ENCODE data around the gene PREX1.
"Not testable (repeated sequence)": the region's sequence is repeated elsewhere in the genome, so short reads cannot be mapped to it uniquely, and the experiment has no call there.

The PREX1 gene

GRCh38 chr20:48817367-48818030 lies 10.3 kb downstream of the PREX1 start:
- DNase-seq, result no peak
- intact Hi-C loops (cut with DNase I), result no loop called here

GRCh38 chr20:48816282-48817205 lies 11.3 kb downstream of the PREX1 start:
- no peak for DNase-seq
- intact Hi-C loops (cut with DNase I), result no loop called here

- intact Hi-C loops (cut with DNase I), result no loop called here
- no peak for DNase-seq
These were observed 12.3 kb downstream of the PREX1 start for GRCh38 chr20:48815537-48815936.

- intact Hi-C loops (cut with DNase I), result no loop called here
- DNase-seq, result no peak
These were observed 13.2 kb downstream of the PREX1 start for GRCh38 chr20:48814633-48815032.

- intact Hi-C loops (cut with DNase I), result no loop called here
- DNase-seq, result no peak
These were observed 13.8 kb downstream of the PREX1 start for GRCh38 chr20:48813930-48814546.

GRCh38 chr20:48813446-48813747 lies 14.4 kb downstream of the PREX1 start:
- DNase-seq, result no peak
- intact Hi-C loops (cut with DNase I), result no loop called here

- DNase-seq, result peak in 15 of 42 donors; percentile 46 to 82 (median 63)
- intact Hi-C loops (cut with DNase I), result no loop called here
These were observed 15.0 kb downstream of the PREX1 start for GRCh38 chr20:48812600-48813445.

- DNase-seq; intact Hi-C loops (cut with DNase I): not testable (repeated sequence)
These were observed 15.7 kb downstream of the PREX1 start for GRCh38 chr20:48812114-48812513.

- intact Hi-C loops (cut with DNase I), result loop anchor here (5.0 kb wide), 1 partner anchor 152 kb away; no protein-coding TSS in a partner anchor
- no peak for DNase-seq
These were observed 18.1 kb downstream of the PREX1 start for GRCh38 chr20:48809673-48810072.

GRCh38 chr20:48808382-48809034 lies 19.3 kb downstream of the PREX1 start:
- intact Hi-C loops (cut with DNase I), result loop anchor here (5.0 kb wide), 1 partner anchor 151 kb away; no protein-coding TSS in a partner anchor
- DNase-seq, result no peak

- intact Hi-C loops (cut with DNase I), result loop anchor here (5.0 kb wide), 1 partner anchor 150 kb away; no protein-coding TSS in a partner anchor
- DNase-seq, result peak in 37 of 42 donors; percentile 37 to 89 (median 67)
These were observed 20.0 kb downstream of the PREX1 start for GRCh38 chr20:48807586-48808381.

- no peak for DNase-seq
- intact Hi-C loops (cut with DNase I), result loop anchor here (5.0 kb wide), 1 partner anchor 150 kb away; no protein-coding TSS in a partner anchor
These were observed 20.7 kb downstream of the PREX1 start for GRCh38 chr20:48807051-48807450.

GRCh38 chr20:48805716-48806115 lies 22.1 kb downstream of the PREX1 start:
- DNase-seq, result no peak
- intact Hi-C loops (cut with DNase I), result loop anchor here (5.0 kb wide), 1 partner anchor 148 kb away; no protein-coding TSS in a partner anchor

- intact Hi-C loops (cut with DNase I), result loop anchor here (5.0 kb wide), 1 partner anchor 148 kb away; no protein-coding TSS in a partner anchor
- DNase-seq, result no peak
These were observed 22.5 kb downstream of the PREX1 start for GRCh38 chr20:48805286-48805685.

- intact Hi-C loops (cut with DNase I), result no loop called here
- no peak for DNase-seq
These were observed 23.4 kb downstream of the PREX1 start for GRCh38 chr20:48804300-48804980.

- peak in 2 of 42 donors; percentile 13 to 24 for DNase-seq
- intact Hi-C loops (cut with DNase I), result no loop called here
These were observed 24.4 kb downstream of the PREX1 start for GRCh38 chr20:48803176-48804053.
